ENCODE data around the gene CEMIP. TPM values are rescaled to one million over a fixed set of nuclear protein-coding genes. Genes with fewer than 3 reads are reported as not detected.

The CEMIP gene
- total RNA-seq, 1 donor from 2014 or later = under 0.01 TPM

DNA sequence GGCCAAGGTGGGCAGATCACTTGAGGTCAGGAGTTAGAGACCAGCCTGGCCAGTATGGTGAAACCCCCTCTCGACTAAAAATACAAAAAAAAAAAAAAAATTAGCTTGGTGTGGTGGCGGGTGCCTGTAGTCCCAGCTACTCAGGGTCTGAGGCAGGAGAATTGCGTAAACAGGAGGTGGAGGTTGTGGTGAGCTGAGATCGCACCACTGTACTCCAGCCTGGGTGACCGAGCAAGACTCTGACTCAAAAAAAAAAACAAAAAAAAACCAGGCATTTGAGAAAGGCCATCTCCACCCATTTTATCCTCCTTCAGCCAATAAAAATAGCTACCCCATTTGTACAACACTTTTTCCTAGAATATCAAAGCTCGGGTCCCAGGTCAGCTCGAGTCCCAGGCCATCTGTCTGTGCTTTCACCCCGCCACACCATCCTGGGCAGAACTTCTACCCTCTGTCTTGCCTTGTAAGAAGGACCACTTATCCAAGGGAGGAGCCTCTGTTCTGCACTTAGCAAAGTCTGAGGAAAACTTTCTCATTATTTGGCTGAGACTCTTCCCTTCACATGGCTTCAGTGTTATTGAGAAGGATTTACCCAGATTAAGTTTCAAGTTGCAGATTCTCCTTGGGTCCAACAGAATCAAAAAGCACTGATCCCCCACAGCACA is 111.3 kb downstream of the CEMIP start:
- no peak for DNase-seq (ENCODE audit: low read depth)
- TF ChIP-seq, protein P1, sequence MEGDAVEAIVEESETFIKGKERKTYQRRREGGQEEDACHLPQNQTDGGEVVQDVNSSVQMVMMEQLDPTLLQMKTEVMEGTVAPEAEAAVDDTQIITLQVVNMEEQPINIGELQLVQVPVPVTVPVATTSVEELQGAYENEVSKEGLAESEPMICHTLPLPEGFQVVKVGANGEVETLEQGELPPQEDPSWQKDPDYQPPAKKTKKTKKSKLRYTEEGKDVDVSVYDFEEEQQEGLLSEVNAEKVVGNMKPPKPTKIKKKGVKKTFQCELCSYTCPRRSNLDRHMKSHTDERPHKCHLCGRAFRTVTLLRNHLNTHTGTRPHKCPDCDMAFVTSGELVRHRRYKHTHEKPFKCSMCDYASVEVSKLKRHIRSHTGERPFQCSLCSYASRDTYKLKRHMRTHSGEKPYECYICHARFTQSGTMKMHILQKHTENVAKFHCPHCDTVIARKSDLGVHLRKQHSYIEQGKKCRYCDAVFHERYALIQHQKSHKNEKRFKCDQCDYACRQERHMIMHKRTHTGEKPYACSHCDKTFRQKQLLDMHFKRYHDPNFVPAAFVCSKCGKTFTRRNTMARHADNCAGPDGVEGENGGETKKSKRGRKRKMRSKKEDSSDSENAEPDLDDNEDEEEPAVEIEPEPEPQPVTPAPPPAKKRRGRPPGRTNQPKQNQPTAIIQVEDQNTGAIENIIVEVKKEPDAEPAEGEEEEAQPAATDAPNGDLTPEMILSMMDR (IDR thresholded peaks at IDR 0.05; ENCODE audit: insufficient read depth, low read length, poor library complexity, severe bottlenecking) = no peak
- Histone ChIP-seq H3K36me3 (ENCODE audit: control insufficient read depth, insufficient read depth, low read length) (no peaks in the 10 kb centered on the region), H3K4me3 (ENCODE audit: low read depth, low read length) (no peak overlapping the region), H3K27me3 (ENCODE audit: control insufficient read depth, insufficient read depth, low read length) (peaks cover 2% of the 10 kb centered on the region)

DNA sequence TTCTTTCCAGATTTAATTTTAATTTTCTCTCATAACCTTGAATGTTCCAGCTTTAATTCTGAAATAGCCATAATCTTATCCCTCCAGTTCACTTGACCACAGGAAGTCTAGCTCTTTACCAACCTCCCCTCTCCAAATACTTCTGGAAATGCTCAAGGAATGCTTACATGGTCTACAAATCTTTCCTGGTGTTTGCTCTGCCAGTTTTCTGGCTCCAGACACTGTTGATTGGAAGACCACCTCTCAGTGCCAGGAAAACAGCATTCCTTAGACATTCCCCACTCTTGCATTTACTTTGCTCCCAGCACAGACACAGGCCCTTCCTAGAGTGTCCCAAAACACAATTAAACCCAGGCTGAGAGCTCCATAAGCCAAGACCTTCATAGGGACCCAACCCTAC is 111.8 kb downstream of the CEMIP start:
- TF ChIP-seq, protein P1 (IDR thresholded peaks at IDR 0.05; ENCODE audit: insufficient read depth, low read length, poor library complexity, severe bottlenecking) = no peak
- Histone ChIP-seq H3K4me3 (ENCODE audit: low read depth, low read length) (no peak overlapping the region), H3K36me3 (ENCODE audit: control insufficient read depth, insufficient read depth, low read length) (no peaks in the 10 kb centered on the region), H3K27me3 (ENCODE audit: control insufficient read depth, insufficient read depth, low read length) (peaks cover 1% of the 10 kb centered on the region)
- no peak for DNase-seq (ENCODE audit: low read depth)

DNA sequence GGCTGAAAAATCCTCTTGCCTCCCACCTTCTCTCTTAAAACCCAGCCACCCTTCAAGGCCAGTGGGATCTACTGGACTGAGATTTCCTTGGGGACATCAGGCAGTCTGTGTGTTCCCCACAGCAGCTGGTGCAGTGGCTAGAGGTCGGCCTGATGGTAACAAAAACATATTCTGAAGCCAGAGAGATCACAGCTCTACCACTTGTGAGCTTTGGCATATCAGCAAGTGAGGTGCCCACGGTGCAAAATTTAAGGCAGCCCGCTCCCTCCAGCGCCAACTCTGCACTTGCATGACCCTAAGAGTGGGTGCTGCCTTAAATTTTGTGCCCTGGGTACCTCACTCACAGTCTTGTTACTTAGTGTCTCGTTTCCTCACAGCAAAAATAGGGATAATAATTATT is 113.2 kb downstream of the CEMIP start:
- DNase-seq (ENCODE audit: low read depth) = no peak
- H3K4me3 ChIP-seq (ENCODE audit: low read depth, low read length) = no peak overlapping the region
- no peaks in the 10 kb centered on the region for H3K27me3 ChIP-seq (ENCODE audit: control insufficient read depth, insufficient read depth, low read length)
- TF ChIP-seq, protein P1 (IDR thresholded peaks at IDR 0.05; ENCODE audit: insufficient read depth, low read length, poor library complexity, severe bottlenecking) = no peak
- no peaks in the 10 kb centered on the region for H3K36me3 ChIP-seq (ENCODE audit: control insufficient read depth, insufficient read depth, low read length)

DNA sequence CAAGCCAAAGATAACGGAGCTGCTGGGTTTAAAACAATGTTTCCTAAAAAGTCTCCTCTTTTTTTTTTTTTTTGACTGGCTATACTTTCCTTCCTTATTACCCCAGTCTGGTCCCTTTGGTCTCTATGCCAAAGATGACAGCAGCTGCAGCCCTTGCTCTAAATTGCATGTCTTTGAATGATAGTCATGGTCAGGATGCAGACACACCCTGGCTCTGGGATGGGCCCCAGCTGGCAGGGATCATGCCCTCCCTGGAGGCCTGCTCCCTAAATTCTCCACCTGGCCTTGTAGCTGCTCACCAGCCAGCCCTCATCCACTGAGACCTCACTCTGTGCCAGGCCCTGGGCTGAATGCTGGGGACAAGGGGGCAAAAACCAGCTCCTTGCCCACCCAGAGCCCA is 114.6 kb downstream of the CEMIP start:
- TF ChIP-seq, protein P1 (IDR thresholded peaks at IDR 0.05; ENCODE audit: insufficient read depth, low read length, poor library complexity, severe bottlenecking) = no peak
- Histone ChIP-seq H3K27me3 (ENCODE audit: control insufficient read depth, insufficient read depth, low read length) (no peaks in the 10 kb centered on the region), H3K36me3 (ENCODE audit: control insufficient read depth, insufficient read depth, low read length) (no peaks in the 10 kb centered on the region), H3K4me3 (ENCODE audit: low read depth, low read length) (no peak overlapping the region)
- DNase-seq (ENCODE audit: low read depth) = no peak

DNA sequence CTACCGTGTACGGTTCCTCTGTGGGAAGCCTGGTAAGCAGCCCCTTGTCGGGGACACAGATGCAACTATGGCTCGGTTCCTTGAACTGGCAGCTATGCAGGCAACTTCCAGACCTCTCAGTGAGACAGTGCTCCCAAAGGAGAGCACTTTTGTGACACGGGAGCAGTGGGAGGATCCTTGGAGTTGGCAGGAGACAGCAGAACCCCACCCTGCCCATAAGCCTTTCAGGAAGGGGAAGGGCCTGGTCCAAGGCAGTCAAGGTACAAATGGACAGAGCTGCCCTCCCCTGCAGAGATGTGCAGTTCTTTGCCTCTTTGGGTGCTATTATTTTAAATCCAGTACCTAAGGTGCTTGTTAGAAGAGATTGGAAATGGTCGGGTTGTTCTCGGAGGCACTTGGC is 115.9 kb downstream of the CEMIP start:
- TF ChIP-seq, protein P1 (IDR thresholded peaks at IDR 0.05; ENCODE audit: insufficient read depth, low read length, poor library complexity, severe bottlenecking) = no peak
- Histone ChIP-seq H3K36me3 (ENCODE audit: control insufficient read depth, insufficient read depth, low read length) (no peaks in the 10 kb centered on the region), H3K27me3 (ENCODE audit: control insufficient read depth, insufficient read depth, low read length) (no peaks in the 10 kb centered on the region)

DNA sequence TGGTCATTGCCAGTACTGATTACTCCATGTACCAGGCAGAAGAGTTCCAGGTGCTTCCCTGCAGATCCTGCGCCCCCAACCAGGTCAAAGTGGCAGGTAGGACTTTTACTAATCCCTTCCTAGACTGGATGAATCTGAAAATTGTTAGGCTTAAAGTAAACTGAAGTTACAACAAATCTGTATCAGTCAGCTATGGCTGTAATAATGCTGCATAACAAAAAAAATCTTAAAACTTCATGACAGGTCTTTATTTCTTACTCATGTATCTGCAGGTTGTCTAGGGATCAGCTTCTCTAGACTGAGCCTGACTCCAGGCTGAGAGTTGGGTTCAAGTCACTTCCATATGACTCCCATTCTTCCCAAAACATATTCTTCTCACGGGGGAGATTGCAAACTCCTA is 116.8 kb downstream of the CEMIP start:
- no peak overlapping the region for H3K4me3 ChIP-seq (ENCODE audit: low read depth, low read length)
- TF ChIP-seq, protein P1 (IDR thresholded peaks at IDR 0.05; ENCODE audit: insufficient read depth, low read length, poor library complexity, severe bottlenecking) = no peak
- no peaks in the 10 kb centered on the region for H3K27me3 ChIP-seq (ENCODE audit: control insufficient read depth, insufficient read depth, low read length)
- no peak for DNase-seq (ENCODE audit: low read depth)
- no peaks in the 10 kb centered on the region for H3K36me3 ChIP-seq (ENCODE audit: control insufficient read depth, insufficient read depth, low read length)

More for the DNA sequence above, 115.9 kb downstream of the CEMIP start:
- H3K4me3 ChIP-seq (ENCODE audit: low read depth, low read length) = no peak overlapping the region
- DNase-seq (ENCODE audit: low read depth) = no peak

Data from kidney epithelial cell (primary cell).